A549 (cell line): ENCODE data around the gene NFASC. TPM values are rescaled to one million over a fixed set of nuclear protein-coding genes. Genes with fewer than 3 reads are reported as not detected.

Experiments
- ATAC-seq, 2 experiments: fragments of 200-7000 bp in 1 of 2; fragments of >200 bp in 1 of 2; cut with Nextera tagmentation in 1 of 2; cut with Tn5 transposase in 1 of 2; 3 replicates each; pipeline versions ENCODE4 v1.8.0 to v1.9.1; 2018 to 2020; ENCODE audit warnings: mild to moderate bottlenecking in 1 of 2, moderate library complexity in 1 of 2
- CTCF ChIA-PET: fragments of 300-600 bp; sonication (Branson Sonifier 250); formaldehyde crosslinking; extraction: SDS; loops from one replicate; lab custom pipeline; 2021; ENCODE audit warnings: antibody characterized with exemption, inconsistent platforms; lab: Yijun Ruan, JAX
- POLR2A ChIA-PET: fragments of 350-600 bp; formaldehyde crosslinking; extraction: SDS; loops from one replicate; lab custom pipeline; 2021; ENCODE audit warnings: antibody characterized with exemption, inconsistent platforms; lab: Yijun Ruan, JAX
- DNase-seq, 2 experiments: peaks; one replicate each; pipeline versions ENCODE4 v3.0.0 to v3.0.0-alpha.2; 2011 to 2016; ENCODE audit warnings: low read depth in 1 of 2, low spot score in 1 of 2
- FAIRE-seq: peaks from 2 replicates; lab custom pipeline; 2011; peaks lifted over from hg19 to GRCh38; lab: Jason Lieb, UNC
- H3K27ac ChIP-seq, 2 experiments: fragments of >200 bp; sonication (Bioruptor Twin); formaldehyde crosslinking; 3 replicates each; pipeline ENCODE4 v1.5.1; 2016 to 2017
- H3K4me1 ChIP-seq: fragments of >200 bp; sonication (Bioruptor Twin); formaldehyde crosslinking; 3 replicates; pipeline ENCODE4 v1.6.1; 2016
- H3K4me2 ChIP-seq: fragments of >200 bp; sonication (Bioruptor Twin); formaldehyde crosslinking; 3 replicates; pipeline ENCODE4 v1.6.1; 2016
- H3K4me3 ChIP-seq: fragments of >200 bp; sonication (Bioruptor Twin); formaldehyde crosslinking; 3 replicates; pipeline ENCODE4 v1.5.1; 2016
- H3K9me3 ChIP-seq: fragments of >200 bp; sonication (Bioruptor Twin); formaldehyde crosslinking; 3 replicates; pipeline ENCODE4 v1.6.1; 2016
- ATOH8 ChIP-seq: fragments of 250-450 bp; sonication (Bioruptor Pico); IDR thresholded peaks from 2 replicates; pipeline ENCODE4 v1.5.0; 2020; ENCODE audit warnings: low read depth, mild to moderate bottlenecking, moderate library complexity
- BCL3 ChIP-seq: fragments of >200 bp; sonication (Bioruptor Twin); formaldehyde crosslinking; IDR thresholded peaks from 3 replicates; pipeline ENCODE4 v1.6.1; 2016
- CBX8 ChIP-seq: fragments of 200-600 bp; sonication (generic); IDR thresholded peaks from 2 replicates; pipeline ENCODE4 v1.6.1; 2016
- EHMT2 ChIP-seq: fragments of 200-600 bp; sonication (generic); IDR thresholded peaks from 2 replicates; pipeline ENCODE4 v1.6.1; 2016; ENCODE audit warnings: antibody characterized with exemption, low read depth, mild to moderate bottlenecking, moderate library complexity
- FOSB ChIP-seq: fragments of 250-450 bp; sonication (Bioruptor Pico); IDR thresholded peaks from 2 replicates; pipeline ENCODE4 v1.5.0; 2020; ENCODE audit warnings: mild to moderate bottlenecking, moderate library complexity
- HDAC2 ChIP-seq: fragments of 200-600 bp; sonication (generic); IDR thresholded peaks from 2 replicates; pipeline ENCODE4 v1.6.1; 2016
- HEYL ChIP-seq: fragments of 250-450 bp; sonication (Bioruptor Pico); IDR thresholded peaks from 2 replicates; pipeline ENCODE4 v1.8.0; 2021; ENCODE audit warnings: mild to moderate bottlenecking, moderate library complexity
- HOXB5 ChIP-seq: fragments of 250-450 bp; sonication (Bioruptor Pico); IDR thresholded peaks from 2 replicates; pipeline ENCODE4 v1.5.0; 2020; ENCODE audit warnings: mild to moderate bottlenecking, moderate library complexity
- JUN ChIP-seq, 2 experiments: fragments of >200 bp; sonication (Bioruptor Twin); formaldehyde crosslinking; IDR thresholded peaks; 2 replicates in 1 of 2; 3 replicates in 1 of 2; pipeline ENCODE4 v1.6.1; 2016 to 2017
- MAX ChIP-seq: IDR thresholded peaks from 2 replicates; pipeline ENCODE4 v1.6.1; 2012
- MAZ ChIP-seq: fragments of 150-350 bp; IDR thresholded peaks from 2 replicates; pipeline ENCODE4 v1.6.1; 2014; ENCODE audit warnings: antibody characterized with exemption, low read depth, low read length, borderline replicate concordance
- MYC ChIP-seq: IDR thresholded peaks from 2 replicates; pipeline ENCODE4 v1.6.1; 2012; ENCODE audit warnings: mild to moderate bottlenecking, inconsistent platforms, low read length, improper control_type of control experiment, borderline replicate concordance
- PBX3 ChIP-seq: IDR thresholded peaks from 2 replicates; pipeline ENCODE4 v1.6.1; 2012
- POLR2AphosphoS2 ChIP-seq: conservative IDR thresholded peaks from 2 replicates; pipeline ENCODE4 v1.6.1; 2012; ENCODE audit warnings: low read length, improper control_type of control experiment, inconsistent platforms
- RARB ChIP-seq: fragments of 250-450 bp; sonication (Bioruptor Pico); IDR thresholded peaks from 2 replicates; pipeline ENCODE4 v1.8.0; 2021; ENCODE audit warnings: mild to moderate bottlenecking, moderate library complexity
- RNF2 ChIP-seq: fragments of 200-600 bp; sonication (generic); IDR thresholded peaks from 2 replicates; pipeline ENCODE4 v1.6.1; 2016; ENCODE audit warnings: low read depth, mild to moderate bottlenecking, antibody characterized with exemption, moderate library complexity, borderline replicate concordance
- TFCP2L1 ChIP-seq: fragments of 250-450 bp; sonication (Bioruptor Pico); IDR thresholded peaks from 2 replicates; pipeline ENCODE4 v1.5.0; 2021; ENCODE audit warnings: mild to moderate bottlenecking
- ZC3H11A ChIP-seq: fragments of 450-650 bp; IDR thresholded peaks from 2 replicates; pipeline ENCODE4 v1.6.1; 2014; ENCODE audit warnings: antibody characterized with exemption, mild to moderate bottlenecking
- ZFP36 ChIP-seq: fragments of 450-650 bp; IDR thresholded peaks from 2 replicates; pipeline ENCODE4 v1.6.1; 2014; ENCODE audit warnings: borderline replicate concordance; ENCODE audit not compliant: partially characterized antibody
- ZNF302 ChIP-seq: fragments of 250-450 bp; sonication (Bioruptor Pico); IDR thresholded peaks from 2 replicates; pipeline ENCODE4 v1.9.0; 2021; ENCODE audit warnings: inconsistent platforms, mild to moderate bottlenecking, moderate library complexity
- whole genome bisulfite sequencing: methylation state at CpG from one replicate; pipeline ENCODE4 v1.1.6; 2017; ENCODE audit errors: missing lambda C conversion rate; 5-methylcytosine and 5-hydroxymethylcytosine counted together
- polyA plus RNA-seq, 4 experiments: library from polyadenylated mRNA; depleted of rRNA in 3 of 4; stranded (reverse); fragments of >200 nt; fragmentation: RNase III in 1 of 4; extraction: RNeasy Plus Mini Kit Qiagen cat#74134 plus additional on column Dnase treatment in 1 of 4; gene quantifications; 2 replicates in 3 of 4; 3 replicates in 1 of 4; pipeline ENCODE4 v1.2.3, GENCODE V29; 2011 to 2017
- TF ChIP-seq, protein P1 (sequence below): fragments of >200 bp; sonication (Bioruptor Twin); formaldehyde crosslinking; IDR thresholded peaks from 2 replicates; pipeline ENCODE4 v1.6.1; 2016
- TF ChIP-seq, protein P2 (sequence below): IDR thresholded peaks from 2 replicates; pipeline ENCODE4 v1.6.1; 2012; ENCODE audit warnings: low read depth, borderline replicate concordance
- TF ChIP-seq, protein P3 (sequence below): fragments of >200 bp; sonication (Bioruptor Twin); formaldehyde crosslinking; IDR thresholded peaks from 3 replicates; pipeline ENCODE4 v1.5.1; 2016
- TF ChIP-seq, protein P4 (sequence below): fragments of 450-650 bp; IDR thresholded peaks from 2 replicates; pipeline ENCODE4 v1.6.1; 2014; ENCODE audit warnings: antibody characterized with exemption

NFASC gene
- polyA plus RNA-seq, 2 of the 4 experiments (the other 2 are of a cell fraction), result 0.27 to 0.39 TPM

GRCh38 chr1:204863024-204863423 lies 7.6 kb upstream of the NFASC start:
- 24% methylated on average over 5 of the region's 5 CpGs for WGBS

DNA sequence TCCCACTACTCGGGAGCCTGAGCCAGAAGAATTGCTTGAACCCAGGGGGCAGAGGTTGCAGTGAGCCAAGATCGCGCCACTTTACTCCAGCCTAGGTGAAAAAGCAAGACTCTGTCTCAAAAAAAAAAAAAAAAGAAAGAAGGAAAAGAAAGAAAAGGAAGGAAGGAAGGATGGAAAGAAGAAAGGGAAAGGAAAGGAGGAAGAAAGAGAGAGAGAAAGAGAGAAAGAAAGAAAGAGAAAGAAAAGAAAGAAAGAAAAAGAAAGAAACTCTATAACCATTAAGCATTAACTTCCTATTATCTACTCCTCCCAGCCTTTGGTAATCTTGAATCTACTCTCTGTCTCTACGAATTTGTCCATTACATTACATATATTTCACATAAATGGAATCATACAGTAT lies 6.9 kb upstream of the NFASC start:
- Histone ChIP-seq H3K27ac (no peak overlapping the region), H3K4me3 (no peak overlapping the region), H3K9me3 (no peaks in the 10 kb centered on the region), H3K4me1 (no peaks in the 10 kb centered on the region), H3K4me2 (no peak overlapping the region)
- TF ChIP-seq, protein P1, sequence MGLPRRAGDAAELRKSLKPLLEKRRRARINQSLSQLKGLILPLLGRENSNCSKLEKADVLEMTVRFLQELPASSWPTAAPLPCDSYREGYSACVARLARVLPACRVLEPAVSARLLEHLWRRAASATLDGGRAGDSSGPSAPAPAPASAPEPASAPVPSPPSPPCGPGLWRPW, result no peak
- no peak for TF ChIP-seq ZFP36
- TF ChIP-seq, protein P2, sequence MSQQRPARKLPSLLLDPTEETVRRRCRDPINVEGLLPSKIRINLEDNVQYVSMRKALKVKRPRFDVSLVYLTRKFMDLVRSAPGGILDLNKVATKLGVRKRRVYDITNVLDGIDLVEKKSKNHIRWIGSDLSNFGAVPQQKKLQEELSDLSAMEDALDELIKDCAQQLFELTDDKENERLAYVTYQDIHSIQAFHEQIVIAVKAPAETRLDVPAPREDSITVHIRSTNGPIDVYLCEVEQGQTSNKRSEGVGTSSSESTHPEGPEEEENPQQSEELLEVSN, result no peak
- no peak for TF ChIP-seq HDAC2
- no peak for TF ChIP-seq BCL3
- TF ChIP-seq JUN (IDR thresholded peaks at IDR 0.05), result no peak
- TF ChIP-seq ZNF302, result no peak
- no peak for TF ChIP-seq HOXB5 (CRISPR knock-in tag)
- TF ChIP-seq ATOH8, result no peak
- no peak for TF ChIP-seq FOSB (CRISPR knock-in tag)
- no peak for TF ChIP-seq ZC3H11A
- TF ChIP-seq EHMT2, result no peak
- no peak for TF ChIP-seq RNF2
- no peak for TF ChIP-seq HEYL (CRISPR knock-in tag)
- no peak for TF ChIP-seq MAZ
- TF ChIP-seq PBX3, result no peak
- WGBS, result 13% methylated on average over 4 of the region's 4 CpGs
- no peak for DNase-seq
- FAIRE-seq, result no peak
- ChIA-PET POLR2A (no interaction called here), CTCF (no interaction called here)
- ATAC-seq, result no peak

More at GRCh38 chr1:204863024-204863423, 7.6 kb upstream of the NFASC start:
- no peak for ATAC-seq
- FAIRE-seq, result no peak
- no peak overlapping the region for H3K4me3 ChIP-seq
- no peak for TF ChIP-seq ZNF302
- TF ChIP-seq MAX, result no peak
- TF ChIP-seq MYC, result no peak
- TF ChIP-seq CBX8, result no peak
- no peak for TF ChIP-seq MAZ
- TF ChIP-seq RARB (CRISPR knock-in tag), result no peak
- TF ChIP-seq, protein P3, sequence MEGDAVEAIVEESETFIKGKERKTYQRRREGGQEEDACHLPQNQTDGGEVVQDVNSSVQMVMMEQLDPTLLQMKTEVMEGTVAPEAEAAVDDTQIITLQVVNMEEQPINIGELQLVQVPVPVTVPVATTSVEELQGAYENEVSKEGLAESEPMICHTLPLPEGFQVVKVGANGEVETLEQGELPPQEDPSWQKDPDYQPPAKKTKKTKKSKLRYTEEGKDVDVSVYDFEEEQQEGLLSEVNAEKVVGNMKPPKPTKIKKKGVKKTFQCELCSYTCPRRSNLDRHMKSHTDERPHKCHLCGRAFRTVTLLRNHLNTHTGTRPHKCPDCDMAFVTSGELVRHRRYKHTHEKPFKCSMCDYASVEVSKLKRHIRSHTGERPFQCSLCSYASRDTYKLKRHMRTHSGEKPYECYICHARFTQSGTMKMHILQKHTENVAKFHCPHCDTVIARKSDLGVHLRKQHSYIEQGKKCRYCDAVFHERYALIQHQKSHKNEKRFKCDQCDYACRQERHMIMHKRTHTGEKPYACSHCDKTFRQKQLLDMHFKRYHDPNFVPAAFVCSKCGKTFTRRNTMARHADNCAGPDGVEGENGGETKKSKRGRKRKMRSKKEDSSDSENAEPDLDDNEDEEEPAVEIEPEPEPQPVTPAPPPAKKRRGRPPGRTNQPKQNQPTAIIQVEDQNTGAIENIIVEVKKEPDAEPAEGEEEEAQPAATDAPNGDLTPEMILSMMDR, result no peak
- no peak for TF ChIP-seq FOSB (CRISPR knock-in tag)
- no peak for TF ChIP-seq POLR2AphosphoS2
- TF ChIP-seq, protein P4, sequence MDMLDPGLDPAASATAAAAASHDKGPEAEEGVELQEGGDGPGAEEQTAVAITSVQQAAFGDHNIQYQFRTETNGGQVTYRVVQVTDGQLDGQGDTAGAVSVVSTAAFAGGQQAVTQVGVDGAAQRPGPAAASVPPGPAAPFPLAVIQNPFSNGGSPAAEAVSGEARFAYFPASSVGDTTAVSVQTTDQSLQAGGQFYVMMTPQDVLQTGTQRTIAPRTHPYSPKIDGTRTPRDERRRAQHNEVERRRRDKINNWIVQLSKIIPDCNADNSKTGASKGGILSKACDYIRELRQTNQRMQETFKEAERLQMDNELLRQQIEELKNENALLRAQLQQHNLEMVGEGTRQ, result no peak
- TF ChIP-seq TFCP2L1 (CRISPR knock-in tag), result no peak
- no peaks in the 10 kb centered on the region for H3K9me3 ChIP-seq
- ChIA-PET CTCF (interaction anchor here (1.3 to 1.6 kb wide), 3 partner anchors 10 to 79 kb away, joined by 3 to 6 read pairs (median 4); no protein-coding TSS in a partner anchor), POLR2A (no interaction called here)
- no peak overlapping the region for H3K4me2 ChIP-seq
- no peak overlapping the region for H3K27ac ChIP-seq
- no peak for DNase-seq
- no peaks in the 10 kb centered on the region for H3K4me1 ChIP-seq
